HepG2 (cell line): ENCODE measurements around the gene ZNF628. TPM values are rescaled to one million over a fixed set of nuclear protein-coding genes. Genes with fewer than 3 reads are reported as not detected.

Experiments
- GLI4 ChIP-seq: sonication (generic); formaldehyde crosslinking; IDR thresholded peaks from 2 replicates; pipeline ENCODE4 v1.5.1; 2020; ENCODE audit warnings: missing genetic modification reagents, mild to moderate bottlenecking, moderate library complexity, borderline replicate concordance
- HOXA9 ChIP-seq: sonication (generic); formaldehyde crosslinking; IDR thresholded peaks from 2 replicates; pipeline ENCODE4 v1.8.1; 2022; ENCODE audit warnings: missing genetic modification reagents, mild to moderate bottlenecking, moderate library complexity, borderline replicate concordance
- RFX5 ChIP-seq: IDR thresholded peaks from 2 replicates; pipeline ENCODE4 v1.6.1; 2011; ENCODE audit warnings: low read depth, low read length, improper control_type of control experiment
- RXRA ChIP-seq: sonication (generic); formaldehyde crosslinking; IDR thresholded peaks from 2 replicates; pipeline ENCODE4 v1.5.1; 2020; ENCODE audit warnings: missing genetic modification reagents
- ZBTB7A ChIP-seq: sonication (generic); formaldehyde crosslinking; IDR thresholded peaks from 2 replicates; pipeline ENCODE4 v1.8.0; 2022; ENCODE audit warnings: mild to moderate bottlenecking, missing genetic modification reagents
- ZBTB8A ChIP-seq: sonication (generic); formaldehyde crosslinking; IDR thresholded peaks from 2 replicates; pipeline ENCODE4 v1.4.0; 2020; ENCODE audit warnings: mild to moderate bottlenecking, low read depth, missing genetic modification reagents, borderline replicate concordance
- ZMAT3 ChIP-seq: sonication (generic); formaldehyde crosslinking; conservative IDR thresholded peaks from 2 replicates; pipeline ENCODE4 v1.7.0; 2021; ENCODE audit warnings: missing genetic modification reagents
- ZNF331 ChIP-seq: sonication (generic); formaldehyde crosslinking; IDR thresholded peaks from 2 replicates; pipeline ENCODE4 v1.4.0; 2020; ENCODE audit warnings: missing genetic modification reagents
- ZNF550 ChIP-seq: sonication (generic); formaldehyde crosslinking; IDR thresholded peaks from 2 replicates; pipeline ENCODE4 v1.4.0; 2020; ENCODE audit warnings: mild to moderate bottlenecking, missing genetic modification reagents, borderline replicate concordance
- ZNF629 ChIP-seq: sonication (generic); formaldehyde crosslinking; conservative IDR thresholded peaks from 2 replicates; pipeline ENCODE4 v1.5.0; 2020; ENCODE audit warnings: missing genetic modification reagents
- polyA plus RNA-seq, 8 experiments: library from polyadenylated mRNA; depleted of rRNA in 3 of 8; stranded (reverse) in 7 of 8; unstranded in 1 of 8; fragments of >200 nt; fragmentation: Illumina TruSeq in 4 of 8; extraction: Trizol in 4 of 8; gene quantifications; 2 replicates each; pipeline versions ENCODE4 v1.2.1 to v1.2.3, GENCODE V29; 2011 to 2016; ENCODE audit warnings: low read depth in 4 of 8, missing spikeins in 1 of 8, mixed read lengths in 1 of 8; ENCODE audit not compliant: insufficient read depth in 1 of 8
- total RNA-seq, 5 experiments: library from RNA; depleted of rRNA; stranded (reverse); fragments of >200 nt; fragmentation: Illumina TruSeq; extraction: Trizol; gene quantifications; 2 replicates each; pipeline ENCODE4 v1.2.3, GENCODE V29; 2016; ENCODE audit warnings: low read depth in 1 of 5
- TF ChIP-seq, protein P1 (sequence below): sonication (generic); formaldehyde crosslinking; IDR thresholded peaks from 2 replicates; pipeline ENCODE4 v1.4.0; 2020; ENCODE audit warnings: mild to moderate bottlenecking, missing genetic modification reagents
- TF ChIP-seq, protein P2 (sequence below): sonication (generic); formaldehyde crosslinking; conservative IDR thresholded peaks from 2 replicates; pipeline ENCODE4 v1.8.0; 2022; ENCODE audit warnings: low read depth, missing genetic modification reagents
- TF ChIP-seq, protein P3 (sequence below): sonication (generic); formaldehyde crosslinking; IDR thresholded peaks from 2 replicates; pipeline ENCODE4 v1.4.0; 2020; ENCODE audit warnings: missing genetic modification reagents

ZNF628 gene
- total and polyA plus RNA-seq, 2 of the 13 experiments (the other 11 are each of a cell fraction or from before 2014, with no cell fraction given), result 0.54 to 1.2 TPM

DNA sequence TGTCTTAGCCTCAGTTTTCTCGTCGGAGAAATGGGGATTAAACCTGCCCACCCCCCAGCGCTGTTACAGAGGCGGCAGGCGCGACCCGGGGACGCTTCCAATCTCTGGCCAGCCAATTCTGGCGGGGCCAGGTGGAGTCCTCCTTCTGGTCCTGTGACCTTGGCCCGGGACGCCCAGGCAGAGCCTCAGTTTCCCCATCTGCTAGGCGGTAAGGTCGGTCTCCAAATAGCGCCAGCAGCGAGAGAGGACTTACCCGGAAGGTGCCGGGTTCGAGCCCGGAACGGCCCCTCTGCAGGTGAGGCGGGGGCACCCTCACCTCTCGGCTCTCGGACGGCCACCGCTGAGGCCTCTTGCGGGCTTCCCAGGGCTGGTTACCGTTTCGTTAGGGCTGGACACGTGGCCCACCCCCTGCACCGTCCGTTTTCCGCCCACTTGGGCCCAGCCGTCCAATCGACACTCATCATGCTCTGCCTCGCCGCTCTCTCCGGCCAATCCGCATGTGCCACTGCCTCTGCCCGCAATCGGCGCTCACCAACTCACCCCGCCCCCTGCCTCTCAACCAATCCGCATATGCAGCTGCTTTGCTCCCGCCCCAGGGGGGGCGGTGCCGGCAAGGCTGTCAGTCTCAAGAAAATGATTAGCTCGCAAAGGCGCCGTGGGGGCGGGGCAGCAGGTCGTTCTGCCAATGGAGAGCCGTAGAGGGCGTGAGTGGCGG lies 15.0 kb upstream of the ZNF628 start, which contains the start of gene ISOC2 (continued):
- TF ChIP-seq, protein P1, sequence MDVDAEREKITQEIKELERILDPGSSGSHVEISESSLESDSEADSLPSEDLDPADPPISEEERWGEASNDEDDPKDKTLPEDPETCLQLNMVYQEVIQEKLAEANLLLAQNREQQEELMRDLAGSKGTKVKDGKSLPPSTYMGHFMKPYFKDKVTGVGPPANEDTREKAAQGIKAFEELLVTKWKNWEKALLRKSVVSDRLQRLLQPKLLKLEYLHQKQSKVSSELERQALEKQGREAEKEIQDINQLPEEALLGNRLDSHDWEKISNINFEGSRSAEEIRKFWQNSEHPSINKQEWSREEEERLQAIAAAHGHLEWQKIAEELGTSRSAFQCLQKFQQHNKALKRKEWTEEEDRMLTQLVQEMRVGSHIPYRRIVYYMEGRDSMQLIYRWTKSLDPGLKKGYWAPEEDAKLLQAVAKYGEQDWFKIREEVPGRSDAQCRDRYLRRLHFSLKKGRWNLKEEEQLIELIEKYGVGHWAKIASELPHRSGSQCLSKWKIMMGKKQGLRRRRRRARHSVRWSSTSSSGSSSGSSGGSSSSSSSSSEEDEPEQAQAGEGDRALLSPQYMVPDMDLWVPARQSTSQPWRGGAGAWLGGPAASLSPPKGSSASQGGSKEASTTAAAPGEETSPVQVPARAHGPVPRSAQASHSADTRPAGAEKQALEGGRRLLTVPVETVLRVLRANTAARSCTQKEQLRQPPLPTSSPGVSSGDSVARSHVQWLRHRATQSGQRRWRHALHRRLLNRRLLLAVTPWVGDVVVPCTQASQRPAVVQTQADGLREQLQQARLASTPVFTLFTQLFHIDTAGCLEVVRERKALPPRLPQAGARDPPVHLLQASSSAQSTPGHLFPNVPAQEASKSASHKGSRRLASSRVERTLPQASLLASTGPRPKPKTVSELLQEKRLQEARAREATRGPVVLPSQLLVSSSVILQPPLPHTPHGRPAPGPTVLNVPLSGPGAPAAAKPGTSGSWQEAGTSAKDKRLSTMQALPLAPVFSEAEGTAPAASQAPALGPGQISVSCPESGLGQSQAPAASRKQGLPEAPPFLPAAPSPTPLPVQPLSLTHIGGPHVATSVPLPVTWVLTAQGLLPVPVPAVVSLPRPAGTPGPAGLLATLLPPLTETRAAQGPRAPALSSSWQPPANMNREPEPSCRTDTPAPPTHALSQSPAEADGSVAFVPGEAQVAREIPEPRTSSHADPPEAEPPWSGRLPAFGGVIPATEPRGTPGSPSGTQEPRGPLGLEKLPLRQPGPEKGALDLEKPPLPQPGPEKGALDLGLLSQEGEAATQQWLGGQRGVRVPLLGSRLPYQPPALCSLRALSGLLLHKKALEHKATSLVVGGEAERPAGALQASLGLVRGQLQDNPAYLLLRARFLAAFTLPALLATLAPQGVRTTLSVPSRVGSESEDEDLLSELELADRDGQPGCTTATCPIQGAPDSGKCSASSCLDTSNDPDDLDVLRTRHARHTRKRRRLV (CRISPR knock-in tag), result peak; percentile 69; the same call in 1 of the 2 replicates
- peak; percentile 58 for TF ChIP-seq RFX5
- TF ChIP-seq ZNF629 (CRISPR knock-in tag), result peak; percentile 100
- TF ChIP-seq, protein P2, sequence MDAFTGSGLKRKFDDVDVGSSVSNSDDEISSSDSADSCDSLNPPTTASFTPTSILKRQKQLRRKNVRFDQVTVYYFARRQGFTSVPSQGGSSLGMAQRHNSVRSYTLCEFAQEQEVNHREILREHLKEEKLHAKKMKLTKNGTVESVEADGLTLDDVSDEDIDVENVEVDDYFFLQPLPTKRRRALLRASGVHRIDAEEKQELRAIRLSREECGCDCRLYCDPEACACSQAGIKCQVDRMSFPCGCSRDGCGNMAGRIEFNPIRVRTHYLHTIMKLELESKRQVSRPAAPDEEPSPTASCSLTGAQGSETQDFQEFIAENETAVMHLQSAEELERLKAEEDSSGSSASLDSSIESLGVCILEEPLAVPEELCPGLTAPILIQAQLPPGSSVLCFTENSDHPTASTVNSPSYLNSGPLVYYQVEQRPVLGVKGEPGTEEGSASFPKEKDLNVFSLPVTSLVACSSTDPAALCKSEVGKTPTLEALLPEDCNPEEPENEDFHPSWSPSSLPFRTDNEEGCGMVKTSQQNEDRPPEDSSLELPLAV (CRISPR knock-in tag), result no peak
- TF ChIP-seq, protein P3, sequence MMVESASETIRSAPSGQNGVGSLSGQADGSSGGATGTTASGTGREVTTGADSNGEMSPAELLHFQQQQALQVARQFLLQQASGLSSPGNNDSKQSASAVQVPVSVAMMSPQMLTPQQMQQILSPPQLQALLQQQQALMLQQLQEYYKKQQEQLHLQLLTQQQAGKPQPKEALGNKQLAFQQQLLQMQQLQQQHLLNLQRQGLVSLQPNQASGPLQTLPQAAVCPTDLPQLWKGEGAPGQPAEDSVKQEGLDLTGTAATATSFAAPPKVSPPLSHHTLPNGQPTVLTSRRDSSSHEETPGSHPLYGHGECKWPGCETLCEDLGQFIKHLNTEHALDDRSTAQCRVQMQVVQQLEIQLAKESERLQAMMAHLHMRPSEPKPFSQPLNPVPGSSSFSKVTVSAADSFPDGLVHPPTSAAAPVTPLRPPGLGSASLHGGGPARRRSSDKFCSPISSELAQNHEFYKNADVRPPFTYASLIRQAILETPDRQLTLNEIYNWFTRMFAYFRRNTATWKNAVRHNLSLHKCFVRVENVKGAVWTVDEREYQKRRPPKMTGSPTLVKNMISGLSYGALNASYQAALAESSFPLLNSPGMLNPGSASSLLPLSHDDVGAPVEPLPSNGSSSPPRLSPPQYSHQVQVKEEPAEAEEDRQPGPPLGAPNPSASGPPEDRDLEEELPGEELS, result peak; percentile 63
- 0 out of 2 replicates have a peak, but pooled peaks have one; percentile 14 for TF ChIP-seq GLI4 (CRISPR knock-in tag)
- peak; percentile 63 for TF ChIP-seq ZNF331
- TF ChIP-seq RXRA (CRISPR knock-in tag), result peak; percentile 85; the same call in 1 of the 2 replicates
- TF ChIP-seq ZMAT3, result peak; percentile 78; the same call in 1 of the 2 replicates
- TF ChIP-seq ZBTB8A, result no peak
- peak; percentile 77; the same call in 1 of the 2 replicates for TF ChIP-seq ZNF550
- TF ChIP-seq ZBTB7A, result no peak
- no peak for TF ChIP-seq HOXA9 (CRISPR knock-in tag)
